ENCODE data around the gene LEFTY1. TPM values are rescaled to one million over a fixed set of nuclear protein-coding genes. Genes with fewer than 3 reads are reported as not detected.
"Not testable (repeated sequence)": the region's sequence is repeated elsewhere in the genome, so short reads cannot be mapped to it uniquely, and the experiment has no call there.

Gene LEFTY1
- total RNA-seq, 1 experiment from 2014 or later = not detected

DNA sequence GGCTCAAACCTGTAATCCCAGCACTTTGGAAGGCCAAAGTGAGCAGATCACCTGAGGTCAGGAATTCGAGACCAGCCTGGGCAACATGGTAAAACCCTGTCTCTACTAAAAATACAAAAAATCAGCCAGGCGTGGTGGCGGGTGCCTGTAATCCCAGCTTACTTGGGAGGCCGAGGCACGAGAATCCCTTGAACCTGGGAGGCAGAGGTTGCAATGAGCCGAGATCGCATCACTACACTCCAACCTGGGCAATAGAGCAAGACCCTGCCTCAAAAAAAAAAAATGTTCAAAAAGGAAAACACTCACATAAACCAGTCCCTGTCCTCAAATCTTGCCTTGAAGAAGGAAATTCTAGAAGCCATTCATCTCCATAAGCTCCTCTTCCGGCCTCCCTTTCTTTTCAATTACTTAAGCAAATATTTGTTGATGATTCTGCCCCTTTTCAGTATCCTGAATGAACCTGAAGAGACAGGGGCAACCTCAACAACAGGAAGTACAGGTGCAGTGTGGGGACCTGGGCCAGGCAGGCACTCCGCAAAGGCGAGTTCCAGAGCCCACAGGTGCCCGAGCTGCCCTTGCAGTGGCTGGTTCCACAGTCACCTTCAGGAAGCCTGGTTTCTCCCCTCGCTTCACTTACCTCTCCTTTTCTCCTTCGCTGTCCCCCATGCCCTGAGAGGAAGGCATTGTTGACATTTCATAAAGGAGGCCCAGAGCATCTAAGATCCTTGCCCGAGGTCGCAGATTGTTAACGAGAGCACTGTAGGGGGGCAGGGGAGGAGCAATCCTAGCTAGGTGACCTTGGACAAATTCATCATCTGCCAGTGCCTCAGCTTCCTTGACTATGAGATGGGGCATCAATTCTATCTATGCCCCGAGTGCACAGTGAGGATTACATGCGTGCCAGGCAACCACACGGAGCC is 8.9 kb upstream of the LEFTY1 start:
- Histone ChIP-seq H3K9me3 (no peaks in the 10 kb centered on the region), H3K4me3 (no peak overlapping the region), H3K36me3 (no peaks in the 10 kb centered on the region), H3K27me3 (no peaks in the 10 kb centered on the region)
- DNase-seq = no peak

DNA sequence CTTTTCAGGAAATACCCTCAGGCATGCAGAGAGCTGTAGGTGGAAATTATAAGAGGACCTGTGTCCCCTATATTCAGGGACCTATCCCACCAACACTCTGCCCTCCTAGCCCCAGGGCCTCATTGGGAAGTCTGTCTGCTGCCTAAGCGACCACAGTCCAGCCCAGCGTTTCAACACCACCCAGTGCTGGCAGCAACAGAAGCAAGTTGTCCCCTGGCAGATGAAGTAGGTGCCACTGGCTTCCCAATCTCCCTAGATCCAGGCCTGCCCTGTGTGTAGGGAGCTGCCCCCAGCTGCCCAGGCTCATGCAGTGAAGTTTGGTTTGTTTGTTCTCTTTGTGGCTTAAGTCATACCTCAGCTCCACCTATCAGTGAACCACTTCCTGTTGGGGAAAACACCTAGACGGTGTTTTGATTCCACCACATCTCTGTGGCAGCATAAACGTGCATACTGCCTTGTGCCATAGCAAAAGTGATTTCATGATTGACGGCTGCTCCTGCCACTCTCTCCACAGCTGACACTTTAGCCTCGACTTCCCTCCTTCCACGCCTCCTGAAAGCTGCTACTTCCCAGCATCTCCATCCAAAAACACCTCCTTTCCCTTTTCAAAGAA is 8.1 kb upstream of the LEFTY1 start:
- no peaks in the 10 kb centered on the region for H3K9me3 ChIP-seq
- H3K36me3 ChIP-seq = no peaks in the 10 kb centered on the region
- no peak for DNase-seq
- H3K4me3 ChIP-seq = no peak overlapping the region
- H3K27me3 ChIP-seq = no peaks in the 10 kb centered on the region

DNA sequence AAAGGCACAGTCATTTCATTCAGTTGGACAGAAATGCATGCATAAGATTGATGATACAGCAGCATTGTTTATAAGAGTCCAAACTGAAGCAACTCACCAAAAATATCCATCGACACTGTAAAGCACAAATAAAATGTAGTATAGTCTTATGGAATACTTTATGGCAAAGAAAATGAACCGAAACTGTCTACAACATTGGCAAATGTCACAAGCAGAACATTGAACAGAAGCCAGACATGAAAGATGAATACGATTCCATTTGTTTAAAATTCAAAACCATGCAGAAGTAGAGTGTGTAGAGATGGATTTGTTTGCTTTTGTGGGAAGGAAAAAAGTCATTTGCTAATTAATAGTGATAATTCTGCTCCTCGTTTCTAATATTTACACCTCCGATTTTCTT is 7.5 kb upstream of the LEFTY1 start:
- no peak for DNase-seq
- Histone ChIP-seq H3K36me3 (no peaks in the 10 kb centered on the region), H3K27me3 (no peaks in the 10 kb centered on the region), H3K4me3 (no peak overlapping the region), H3K9me3 (no peaks in the 10 kb centered on the region)

GRCh38 chr1:225892307-225892706 is 3.4 kb upstream of the LEFTY1 start:
- H3K4me3 ChIP-seq = no peak overlapping the region
- no peaks in the 10 kb centered on the region for H3K27me3 ChIP-seq
- no peaks in the 10 kb centered on the region for H3K9me3 ChIP-seq
- H3K36me3 ChIP-seq = no peaks in the 10 kb centered on the region
- DNase-seq = no peak

- DNase-seq = peak; percentile 38
- Histone ChIP-seq H3K36me3 (no peaks in the 10 kb centered on the region), H3K27me3 (no peaks in the 10 kb centered on the region), H3K9me3 (no peaks in the 10 kb centered on the region), H3K4me3 (no peak overlapping the region)
These were observed 2.5 kb upstream of the LEFTY1 start for GRCh38 chr1:225891229-225891972.

- DNase-seq = peak; percentile 75
- no peaks in the 10 kb centered on the region for H3K27me3 ChIP-seq
- H3K9me3 ChIP-seq = no peaks in the 10 kb centered on the region
- no peak overlapping the region for H3K4me3 ChIP-seq
- H3K36me3 ChIP-seq = no peaks in the 10 kb centered on the region
These were observed 1.6 kb upstream of the LEFTY1 start for GRCh38 chr1:225890346-225891228.

GRCh38 chr1:225889743-225890142 is 797 bp upstream of the LEFTY1 start:
- no peaks in the 10 kb centered on the region for H3K9me3 ChIP-seq
- H3K36me3 ChIP-seq = no peaks in the 10 kb centered on the region
- DNase-seq = no peak
- H3K4me3 ChIP-seq = no peak overlapping the region
- H3K27me3 ChIP-seq = no peaks in the 10 kb centered on the region

GRCh38 chr1:225888289-225888897 is 553 bp downstream of the LEFTY1 start:
- Histone ChIP-seq H3K36me3 (no peaks in the 10 kb centered on the region), H3K9me3 (no peaks in the 10 kb centered on the region), H3K27me3 (no peaks in the 10 kb centered on the region), H3K4me3 (no peak overlapping the region)
- no peak for DNase-seq

DNA sequence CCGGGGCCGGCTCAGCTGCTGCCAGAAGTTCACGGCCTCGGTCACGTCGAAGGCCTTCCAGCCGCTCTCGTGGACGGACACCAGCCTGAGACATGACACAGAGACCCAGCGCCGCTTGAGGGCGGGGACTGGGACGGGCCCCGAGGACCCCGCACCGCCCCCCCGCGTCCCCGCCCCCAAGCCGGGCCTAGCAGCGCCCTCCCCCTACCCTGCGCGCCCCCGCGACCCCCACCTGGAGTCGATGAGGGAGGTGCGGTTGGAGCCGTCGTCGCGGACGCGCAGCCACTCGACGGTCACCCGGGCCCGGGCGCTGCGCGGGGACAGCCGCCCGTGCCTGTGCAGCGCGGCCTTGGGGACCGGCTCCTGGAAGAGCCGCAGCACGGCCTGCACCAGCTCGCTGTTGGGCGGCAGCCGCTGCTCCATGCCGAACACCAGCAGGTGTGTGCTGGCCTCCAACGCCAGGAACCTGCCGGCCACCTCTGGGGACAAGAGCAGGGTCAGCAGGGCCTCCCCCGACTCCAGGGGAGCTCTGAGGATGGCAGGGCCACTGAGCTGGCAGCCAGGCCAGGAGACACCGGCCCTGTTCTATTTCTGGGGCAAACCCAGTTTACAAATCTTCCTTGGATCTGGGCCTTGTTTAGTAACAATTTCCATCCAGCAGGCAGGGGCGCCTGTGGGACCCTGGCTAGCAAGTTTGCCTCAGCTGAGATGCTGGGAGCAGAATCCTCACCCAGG is 1.2 kb downstream of the LEFTY1 start:
- DNase-seq, H3K9me3 ChIP-seq, H3K36me3 ChIP-seq, H3K4me3 ChIP-seq, H3K27me3 ChIP-seq: not testable (repeated sequence)

DNA sequence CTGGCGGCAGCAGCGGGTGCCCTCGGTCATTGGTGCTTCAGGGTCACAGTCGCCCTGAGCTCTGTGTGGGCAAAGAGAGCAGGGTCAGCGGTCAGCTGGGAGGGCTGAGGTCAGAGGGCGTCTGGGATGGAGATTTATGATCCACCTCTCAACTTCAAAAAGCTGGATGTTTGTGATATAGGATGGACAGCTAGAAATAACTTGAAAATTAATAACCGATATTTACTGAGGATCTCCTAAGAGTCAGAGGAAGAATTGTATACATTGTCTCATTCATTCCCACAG is 2.0 kb downstream of the LEFTY1 start:
- Histone ChIP-seq H3K36me3 (no peaks in the 10 kb centered on the region), H3K4me3 (no peak overlapping the region), H3K9me3 (no peaks in the 10 kb centered on the region), H3K27me3 (no peaks in the 10 kb centered on the region)
- DNase-seq = no peak

- H3K36me3 ChIP-seq = no peaks in the 10 kb centered on the region
- no peak for DNase-seq
- no peaks in the 10 kb centered on the region for H3K9me3 ChIP-seq
- no peaks in the 10 kb centered on the region for H3K27me3 ChIP-seq
- H3K4me3 ChIP-seq = no peak overlapping the region
These were observed 2.6 kb downstream of the LEFTY1 start for GRCh38 chr1:225886159-225887029.

- Histone ChIP-seq H3K36me3 (no peaks in the 10 kb centered on the region), H3K27me3 (no peaks in the 10 kb centered on the region), H3K9me3 (no peaks in the 10 kb centered on the region), H3K4me3 (no peak overlapping the region)
- no peak for DNase-seq
These were observed 3.6 kb downstream of the LEFTY1 start for GRCh38 chr1:225885336-225885735.

DNA sequence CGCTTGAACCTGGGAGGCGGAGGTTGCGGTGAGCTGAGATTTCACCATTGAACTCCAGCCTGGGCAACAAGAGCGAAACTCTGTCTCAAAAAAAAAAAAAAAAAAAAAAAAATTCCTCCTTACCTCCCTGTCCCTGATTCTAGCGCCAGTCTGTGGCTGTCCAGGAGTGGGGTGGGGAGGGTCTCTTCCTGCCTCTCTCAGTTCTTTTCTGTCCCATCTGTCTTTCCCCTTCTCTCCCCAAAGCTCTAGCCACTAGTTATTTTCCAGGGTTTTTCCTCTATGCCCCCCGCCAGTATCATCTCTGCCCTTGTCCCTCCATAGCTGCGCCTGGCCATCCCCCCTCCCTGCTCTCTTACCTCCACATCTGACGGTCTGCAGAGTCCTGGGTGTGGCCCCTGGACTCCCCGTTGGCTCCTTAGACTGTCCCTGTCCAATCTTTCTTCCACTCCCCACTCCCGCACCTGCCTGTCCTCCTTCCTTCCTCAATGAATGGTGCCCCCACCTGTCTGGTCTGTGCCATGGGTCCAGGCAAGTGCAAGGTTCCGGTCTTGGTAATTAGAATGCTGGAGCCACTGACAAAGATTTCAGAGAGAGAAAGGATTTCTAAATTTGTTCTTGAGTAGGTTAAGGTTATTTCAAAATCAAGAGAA is 5.2 kb downstream of the LEFTY1 start:
- H3K4me3 ChIP-seq = no peak overlapping the region; the same call in 1 of the 2 replicates

More for the DNA sequence above, 5.2 kb downstream of the LEFTY1 start:
- DNase-seq = no peak
- Histone ChIP-seq H3K27me3 (no peaks in the 10 kb centered on the region), H3K36me3 (no peaks in the 10 kb centered on the region; the same call in 1 of the 2 replicates), H3K9me3 (no peaks in the 10 kb centered on the region)
